Stimulated activated CD8-positive, alpha-beta memory T cell treated with anti-CD3 and anti-CD28 coated beads, Interleukin-15, amount 100 ng/mL, for 1 hour (primary cell): ENCODE results near the gene EXOC6.

Experiments
- DNase-seq: peaks from one replicate; pipeline ENCODE4 v3.0.0-alpha.2; 2020; ENCODE audit warnings: low read depth

The EXOC6 gene

GRCh38 chr10:93064874-93065660, 216.7 kb downstream of the EXOC6 start:
- no peak for DNase-seq

- DNase-seq: no peak
Observed at GRCh38 chr10:93065675-93066543, 217.6 kb downstream of the EXOC6 start.

DNA sequence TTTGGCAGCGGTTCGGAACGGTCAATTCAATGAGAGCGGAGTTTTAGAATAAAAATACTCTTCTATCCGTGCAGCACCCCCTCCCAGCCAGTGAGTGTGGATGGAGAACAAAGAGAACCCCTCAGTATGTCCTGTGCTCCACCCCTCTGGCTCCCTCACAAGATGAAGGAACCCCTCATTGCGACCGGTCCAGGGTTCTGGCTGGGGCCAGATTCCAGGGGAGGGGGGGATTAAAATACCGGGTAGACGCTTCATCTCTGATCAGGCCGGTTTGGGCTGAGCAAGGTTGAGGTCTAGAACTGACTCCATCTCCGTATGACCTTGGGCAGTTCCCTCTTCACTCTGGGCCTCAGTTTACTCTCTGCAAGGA, 218.2 kb downstream of the EXOC6 start:
- DNase-seq: no peak

DNA sequence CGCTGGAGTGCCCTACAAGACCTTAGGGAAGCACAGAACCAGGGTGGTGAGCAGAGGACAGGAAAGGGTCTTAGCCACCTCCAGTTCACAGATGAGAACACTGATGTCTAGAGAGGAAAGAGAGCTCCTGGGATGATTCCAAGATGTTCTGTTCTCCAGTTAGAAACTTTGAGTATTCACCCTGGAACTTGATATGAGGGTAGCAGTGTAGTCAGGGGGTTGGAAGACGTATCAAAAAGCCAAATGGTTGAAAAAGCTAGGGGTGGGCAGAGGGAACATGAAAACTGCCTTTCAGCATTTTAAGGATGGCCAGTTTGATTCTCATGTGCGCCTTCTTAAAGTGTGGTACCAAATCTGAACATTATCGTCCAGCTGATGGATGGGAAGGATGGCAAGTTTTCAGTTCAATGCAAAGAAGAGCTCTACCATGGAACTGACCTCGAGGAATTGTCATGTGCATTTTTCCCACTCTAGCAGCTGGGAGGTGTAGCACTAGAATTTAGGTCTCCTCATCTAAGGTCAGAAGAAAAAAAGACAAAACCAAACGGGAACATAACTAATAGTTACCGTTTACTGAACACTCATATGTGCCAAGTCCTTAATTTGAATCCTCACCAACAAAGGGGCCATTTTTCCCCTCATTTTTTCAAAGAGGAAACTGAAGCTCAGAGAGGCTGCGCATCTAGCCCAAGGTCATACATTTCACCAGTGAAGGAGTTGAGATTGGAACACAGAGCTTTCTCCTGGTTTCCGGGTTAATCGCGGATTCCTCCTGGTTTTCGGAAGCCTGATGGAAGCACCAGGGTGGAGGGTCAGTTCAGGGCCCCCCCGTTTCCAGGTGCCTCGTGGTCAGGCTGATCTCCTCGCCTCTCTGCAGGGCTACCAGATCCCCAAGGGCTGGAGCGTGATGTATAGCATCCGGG, 219.4 kb downstream of the EXOC6 start:
- no peak for DNase-seq

DNA sequence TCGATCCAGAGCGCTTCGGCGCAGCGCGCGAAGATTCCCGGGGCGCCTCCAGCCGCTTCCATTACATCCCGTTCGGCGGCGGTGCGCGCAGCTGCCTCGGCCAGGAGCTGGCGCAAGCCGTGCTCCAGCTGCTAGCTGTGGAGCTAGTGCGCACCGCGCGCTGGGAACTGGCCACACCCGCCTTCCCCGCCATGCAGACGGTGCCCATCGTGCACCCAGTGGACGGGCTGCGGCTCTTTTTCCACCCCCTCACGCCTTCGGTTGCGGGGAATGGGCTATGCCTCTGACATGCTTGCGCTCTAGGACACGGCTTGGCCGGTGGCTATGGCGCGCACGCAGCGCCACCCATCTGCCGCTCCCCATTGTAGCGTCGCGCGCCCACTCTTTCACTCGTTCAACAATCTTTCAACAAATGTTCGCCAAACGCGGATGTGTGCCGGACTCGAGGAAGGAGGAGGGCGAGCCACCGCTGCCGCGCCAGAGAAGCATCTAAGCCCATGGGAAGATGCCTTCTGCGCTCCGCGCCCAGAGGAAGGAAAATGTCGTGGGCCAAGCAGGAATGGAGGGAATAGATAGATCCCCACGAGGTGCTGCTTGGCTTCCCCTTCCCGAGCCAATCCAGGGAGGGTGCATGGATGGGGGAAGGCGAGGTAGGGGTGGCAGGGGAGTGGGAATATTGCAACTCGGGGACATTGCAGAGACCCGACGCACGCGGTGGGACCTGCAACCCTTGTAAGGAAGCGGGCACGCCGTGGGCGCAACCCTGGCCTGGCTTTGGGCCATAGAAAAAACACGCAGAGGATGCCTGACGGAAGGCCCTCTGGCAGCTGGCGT, 220.3 kb downstream of the EXOC6 start:
- no peak for DNase-seq

- DNase-seq: no peak
Observed at GRCh38 chr10:93069245-93069561, 220.9 kb downstream of the EXOC6 start.

GRCh38 chr10:93070378-93071176, 222.3 kb downstream of the EXOC6 start:
- no peak for DNase-seq

- DNase-seq: no peak
Observed at GRCh38 chr10:93071177-93071472, 222.8 kb downstream of the EXOC6 start.

- no peak for DNase-seq
Observed at GRCh38 chr10:93071674-93072224, 223.4 kb downstream of the EXOC6 start.

GRCh38 chr10:93072225-93072712, 223.9 kb downstream of the EXOC6 start:
- DNase-seq: no peak

DNA sequence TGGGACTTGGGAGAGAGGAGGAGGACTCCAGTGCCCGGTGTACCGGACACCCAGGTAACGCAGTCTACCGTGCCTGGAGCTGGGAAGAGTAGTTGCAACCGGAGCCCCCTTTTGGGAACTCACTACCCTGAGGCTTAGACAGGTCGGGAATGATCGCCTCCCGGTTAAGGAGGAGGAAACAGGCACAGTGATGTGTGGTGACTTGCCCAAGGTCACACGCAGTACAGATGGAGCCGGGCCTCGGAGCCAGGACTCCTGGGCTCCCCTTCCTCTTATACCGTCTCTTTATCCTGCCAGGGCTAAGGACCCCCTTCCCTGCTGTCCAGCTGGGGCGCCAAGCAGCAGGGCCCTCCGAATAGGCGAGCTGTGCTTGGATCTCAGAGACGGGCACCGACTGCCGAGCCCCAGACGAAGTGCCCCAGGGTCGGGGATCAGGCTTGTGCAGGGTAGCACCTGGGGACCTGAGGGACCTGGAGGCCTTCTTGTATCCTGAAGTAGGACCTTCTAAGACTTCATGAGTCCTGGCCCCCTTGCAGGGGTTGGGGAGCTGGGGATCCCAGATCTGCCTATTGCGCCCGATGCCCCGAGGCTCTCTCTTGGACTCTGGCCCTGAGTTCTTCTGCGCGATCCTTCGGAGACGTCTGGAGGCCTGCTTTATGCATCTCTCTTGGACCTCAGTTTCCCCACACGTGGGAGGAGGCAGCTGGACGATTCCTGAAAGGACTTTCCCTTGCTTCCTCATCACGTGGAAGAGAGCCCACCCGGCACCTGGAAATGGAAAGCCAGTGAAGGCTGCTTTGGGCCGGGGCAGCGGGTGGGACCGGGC, 224.6 kb downstream of the EXOC6 start:
- no peak for DNase-seq

GRCh38 chr10:93073539-93074146, 225.3 kb downstream of the EXOC6 start, which contains the start of gene CYP26A1:
Gene CYP26A1, plus strand, starts transcription at chr10:93073893. Its CDS starts 42 bp downstream, at chr10:93073935.
- no peak for DNase-seq

DNA sequence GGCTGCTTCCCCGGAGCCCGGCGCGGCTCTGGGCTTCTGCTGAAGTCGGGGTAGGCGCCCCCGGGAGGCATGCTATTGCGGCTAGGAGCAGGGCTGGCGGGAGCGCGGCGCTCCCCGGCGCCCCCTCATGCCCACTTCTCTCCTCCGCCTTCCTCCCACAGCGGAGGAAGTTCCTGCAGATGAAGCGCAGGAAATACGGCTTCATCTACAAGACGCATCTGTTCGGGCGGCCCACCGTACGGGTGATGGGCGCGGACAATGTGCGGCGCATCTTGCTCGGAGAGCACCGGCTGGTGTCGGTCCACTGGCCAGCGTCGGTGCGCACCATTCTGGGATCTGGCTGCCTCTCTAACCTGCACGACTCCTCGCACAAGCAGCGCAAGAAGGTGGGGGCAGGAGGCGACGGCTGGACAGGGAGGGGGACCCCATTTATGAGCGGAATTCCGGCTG, 225.9 kb downstream of the EXOC6 start:
- no peak for DNase-seq

DNA sequence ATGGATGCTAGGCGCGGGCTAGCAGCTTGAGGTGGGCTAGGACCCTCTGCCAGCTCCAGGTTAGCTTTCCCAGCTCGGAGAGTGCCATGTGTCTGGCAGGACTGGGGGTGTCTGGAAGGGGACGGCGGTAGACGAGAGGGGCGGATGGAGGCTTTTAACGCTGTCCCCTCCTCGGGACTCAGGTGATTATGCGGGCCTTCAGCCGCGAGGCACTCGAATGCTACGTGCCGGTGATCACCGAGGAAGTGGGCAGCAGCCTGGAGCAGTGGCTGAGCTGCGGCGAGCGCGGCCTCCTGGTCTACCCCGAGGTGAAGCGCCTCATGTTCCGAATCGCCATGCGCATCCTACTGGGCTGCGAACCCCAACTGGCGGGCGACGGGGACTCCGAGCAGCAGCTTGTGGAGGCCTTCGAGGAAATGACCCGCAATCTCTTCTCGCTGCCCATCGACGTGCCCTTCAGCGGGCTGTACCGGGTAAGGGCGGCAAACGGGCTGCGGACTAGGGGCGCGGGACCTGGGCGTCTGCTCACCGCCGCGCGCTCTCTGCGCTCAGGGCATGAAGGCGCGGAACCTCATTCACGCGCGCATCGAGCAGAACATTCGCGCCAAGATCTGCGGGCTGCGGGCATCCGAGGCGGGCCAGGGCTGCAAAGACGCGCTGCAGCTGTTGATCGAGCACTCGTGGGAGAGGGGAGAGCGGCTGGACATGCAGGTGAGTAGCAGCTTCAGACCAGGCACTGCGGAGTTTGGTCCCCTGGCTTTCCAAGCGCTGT, 226.5 kb downstream of the EXOC6 start:
- no peak for DNase-seq

- DNase-seq: no peak
Observed at GRCh38 chr10:93075369-93076221, 227.3 kb downstream of the EXOC6 start.

GRCh38 chr10:93076871-93077270, 228.6 kb downstream of the EXOC6 start:
- DNase-seq: no peak

DNA sequence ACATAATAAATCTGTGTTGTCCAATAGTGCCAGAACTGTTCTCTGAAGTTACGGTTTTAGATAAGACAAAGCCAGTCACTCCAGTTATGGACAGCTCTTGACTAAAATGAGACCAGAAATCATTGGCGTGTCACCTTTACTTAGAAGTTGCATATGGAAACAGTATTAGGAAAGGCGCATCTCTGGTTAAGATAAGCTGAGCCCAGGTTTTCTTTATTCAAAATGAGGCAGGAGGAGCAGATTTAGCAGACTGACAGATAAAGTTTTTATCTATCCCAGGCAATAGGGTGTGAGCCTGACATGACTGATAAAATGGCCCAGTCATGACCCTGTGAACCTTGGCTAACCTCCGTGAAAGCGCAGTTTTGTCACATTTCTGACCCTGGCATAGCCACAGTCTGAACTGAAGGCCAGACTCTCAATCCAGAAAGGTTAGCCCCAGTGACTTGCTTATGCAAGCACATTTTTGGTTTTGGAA, 229.6 kb downstream of the EXOC6 start:
- DNase-seq: no peak
